Coronary artery (tissue), 2 donors: ENCODE data around the gene SIGLEC15.

ENCODE experiments used
- DNase-seq: peaks from one replicate; pipeline ENCODE4 v3.0.0-alpha.2; 2017; ENCODE audit warnings: low spot score
- H3K27ac ChIP-seq, 2 donors: fragments of 200-600 bp; sonication (generic); one replicate each; pipeline ENCODE4 v1.5.1; 2016 to 2019
- H3K4me3 ChIP-seq: fragments of 200-600 bp; sonication (generic); 2 replicates; pipeline ENCODE4 v1.5.1; 2016; ENCODE audit warnings: mild to moderate bottlenecking, moderate library complexity
- CTCF ChIP-seq: fragments of 200-600 bp; sonication (generic); IDR thresholded peaks from one replicate; pipeline ENCODE4 v1.5.1; 2019; ENCODE audit warnings: antibody characterized with exemption

Gene SIGLEC15

GRCh38 chr18:45877403-45877802, 51.9 kb downstream of the SIGLEC15 start:
- no peak overlapping the region for H3K27ac ChIP-seq
- H3K4me3 ChIP-seq, result no peak overlapping the region
- no peak for DNase-seq
- no peak for TF ChIP-seq CTCF

- DNase-seq, result no peak
- no peak overlapping the region for H3K27ac ChIP-seq
- no peak overlapping the region for H3K4me3 ChIP-seq
- peak; percentile 99 for TF ChIP-seq CTCF
Observed at GRCh38 chr18:45879681-45880655, 54.5 kb downstream of the SIGLEC15 start.

- DNase-seq, result no peak
- no peak for TF ChIP-seq CTCF
- H3K27ac ChIP-seq, result no peak overlapping the region
- H3K4me3 ChIP-seq, result no peak overlapping the region
Observed at GRCh38 chr18:45880876-45881558, 55.5 kb downstream of the SIGLEC15 start.

GRCh38 chr18:45887585-45887984, 62.1 kb downstream of the SIGLEC15 start:
- no peak overlapping the region for H3K27ac ChIP-seq
- TF ChIP-seq CTCF, result no peak
- no peak overlapping the region for H3K4me3 ChIP-seq
- DNase-seq, result no peak

GRCh38 chr18:45889419-45890064, 64.1 kb downstream of the SIGLEC15 start:
- Histone ChIP-seq H3K4me3 (no peak overlapping the region), H3K27ac (no peak overlapping the region)
- no peak for TF ChIP-seq CTCF
- no peak for DNase-seq

GRCh38 chr18:45890606-45891005, 65.1 kb downstream of the SIGLEC15 start:
- TF ChIP-seq CTCF, result no peak
- no peak for DNase-seq
- no peak overlapping the region for H3K4me3 ChIP-seq
- no peak overlapping the region for H3K27ac ChIP-seq
